GM21367 (cell line): ENCODE results near the gene CTXN3.

Experiments used
- ATAC-seq: cut with Tn5 transposase; IDR thresholded peaks from one replicate; pipeline ENCODE4 v1.9.1; 2021; ENCODE audit not compliant: unreplicated experiment

CTXN3 gene

GRCh38 chr5:127649018-127649439 lies at the start of gene CTXN3:
Gene CTXN3 (plus strand): TSS chr5:127649082. CDS start chr5:127657522, 8,440 bp downstream.
- ATAC-seq: no peak

- no peak for ATAC-seq
Observed at GRCh38 chr5:127599320-127599719, 49.6 kb upstream of the CTXN3 start.

GRCh38 chr5:127599847-127600246 lies 49.0 kb upstream of the CTXN3 start:
- no peak for ATAC-seq

- no peak for ATAC-seq
Observed at GRCh38 chr5:127601111-127601510, 47.8 kb upstream of the CTXN3 start.

GRCh38 chr5:127601601-127602000 lies 47.3 kb upstream of the CTXN3 start:
- ATAC-seq: no peak

- no peak for ATAC-seq
Observed at GRCh38 chr5:127602481-127602880, 46.4 kb upstream of the CTXN3 start.

- ATAC-seq: no peak
Observed at GRCh38 chr5:127602896-127603844, 45.7 kb upstream of the CTXN3 start.

GRCh38 chr5:127608077-127608660 lies 40.7 kb upstream of the CTXN3 start:
- no peak for ATAC-seq

- no peak for ATAC-seq
Observed at GRCh38 chr5:127609011-127609410, 39.9 kb upstream of the CTXN3 start.

GRCh38 chr5:127609957-127610356 lies 38.9 kb upstream of the CTXN3 start:
- no peak for ATAC-seq

GRCh38 chr5:127612441-127613141 lies 36.3 kb upstream of the CTXN3 start:
- no peak for ATAC-seq

- ATAC-seq: no peak
Observed at GRCh38 chr5:127615916-127616315, 33.0 kb upstream of the CTXN3 start.

- ATAC-seq: no peak
Observed at GRCh38 chr5:127619908-127620479, 28.9 kb upstream of the CTXN3 start.

GRCh38 chr5:127621601-127622325 lies 27.1 kb upstream of the CTXN3 start:
- ATAC-seq: no peak

GRCh38 chr5:127634007-127634406 lies 14.9 kb upstream of the CTXN3 start:
- ATAC-seq: no peak

GRCh38 chr5:127639828-127640227 lies 9.1 kb upstream of the CTXN3 start:
- no peak for ATAC-seq

- ATAC-seq: no peak
Observed at GRCh38 chr5:127642949-127643348, 5.9 kb upstream of the CTXN3 start.

GRCh38 chr5:127643607-127644006 lies 5.3 kb upstream of the CTXN3 start:
- ATAC-seq: no peak

GRCh38 chr5:127645300-127645726 lies 3.6 kb upstream of the CTXN3 start:
- no peak for ATAC-seq

- no peak for ATAC-seq
Observed at GRCh38 chr5:127647361-127647958, 1.4 kb upstream of the CTXN3 start.
